T-cell (primary cell): Measurements from ENCODE around the gene ALDH3A2. TPM values are rescaled to one million over a fixed set of nuclear protein-coding genes. Genes with fewer than 3 reads are reported as not detected.

Source experiments
- ATAC-seq, 4 experiments: fragments of 200-7000 bp in 3 of 4; fragments of 150-1000 bp in 1 of 4; cut with Tn5 transposase; replicated peaks in 1 of 4; 1 replicate in 3 of 4; 2 replicates in 1 of 4; pipeline ENCODE4 v1.10.0; 2021; ENCODE audit warnings: moderate library complexity in 3 of 4, mild to moderate bottlenecking in 2 of 4, moderate number of reproducible peaks in 1 of 4
- CTCF ChIA-PET, 2 donors: fragments of 300-600 bp; sonication (Branson Sonifier 250); formaldehyde crosslinking; loops; one replicate each; lab custom pipeline; 2022; ENCODE audit warnings: antibody characterized with exemption in 2 of 2; lab: Charles Lee
- POLR2A ChIA-PET, 2 donors: fragments of 300-600 bp; sonication (Branson Sonifier 250); formaldehyde crosslinking; loops; one replicate each; lab custom pipeline; 2022; ENCODE audit warnings: antibody characterized with exemption in 2 of 2; lab: Charles Lee
- DNase-seq, 35 experiments: peaks; one replicate each; pipeline versions ENCODE4 v3.0.0 to v3.0.0-alpha.2; 2013 to 2023
- H3K27ac ChIP-seq: one replicate; pipeline ENCODE4 v1.5.1; 2013; ENCODE audit warnings: low read length
- H3K27me3 ChIP-seq, 2 experiments: replicated peaks in 1 of 2; 1 replicate in 1 of 2; 2 replicates in 1 of 2; pipeline versions ENCODE4 v1.6.1 to v1.7.0; 2013; ENCODE audit warnings: low read length in 1 of 2, mixed read lengths in 1 of 2; ENCODE audit not compliant: control insufficient read depth in 2 of 2, insufficient read depth in 2 of 2; ENCODE audit errors: extremely low read depth in 1 of 2
- H3K36me3 ChIP-seq, 2 donors: 1 replicate in 1 of 2; 2 replicates in 1 of 2; pipeline versions ENCODE4 v1.6.1 to v1.7.0; 2013; ENCODE audit warnings: low read length in 1 of 2; ENCODE audit not compliant: control insufficient read depth in 2 of 2, insufficient read depth in 1 of 2; ENCODE audit errors: extremely low read depth in 1 of 2
- H3K4me1 ChIP-seq, 2 experiments: 1 replicate in 1 of 2; 2 replicates in 1 of 2; pipeline versions ENCODE4 v1.6.1 to v1.7.0; 2013; ENCODE audit warnings: low read length in 2 of 2, mixed read lengths in 1 of 2; ENCODE audit not compliant: insufficient read depth in 2 of 2, control insufficient read depth in 1 of 2; ENCODE audit errors: extremely low read depth in 1 of 2
- H3K4me3 ChIP-seq, 2 donors: 1 replicate in 1 of 2; 2 replicates in 1 of 2; pipeline versions ENCODE4 v1.5.1 to v1.7.0; 2013; ENCODE audit warnings: mild to moderate bottlenecking in 2 of 2, low read length in 1 of 2, moderate library complexity in 1 of 2; ENCODE audit not compliant: control insufficient read depth in 1 of 2; ENCODE audit errors: extremely low read depth in 1 of 2
- H3K9me3 ChIP-seq: 2 replicates; pipeline ENCODE4 v1.7.0; 2013
- H3K27ac Mint-ChIP-seq, 2 donors: one replicate each; pipeline ENCODE4 v1.8.0; 2020 to 2021; ENCODE audit warnings: mild to moderate bottlenecking in 2 of 2, mixed read lengths in 2 of 2
- H3K27me3 Mint-ChIP-seq, 2 donors: one replicate each; pipeline ENCODE4 v1.8.0; 2021 to 2022; ENCODE audit warnings: mixed read lengths in 2 of 2
- H3K36me3 Mint-ChIP-seq: one replicate; pipeline ENCODE4 v1.8.0; 2021; ENCODE audit warnings: mixed read lengths
- H3K4me1 Mint-ChIP-seq, 3 donors: one replicate each; pipeline ENCODE4 v1.8.0; 2020 to 2022; ENCODE audit warnings: mixed read lengths in 3 of 3, mild to moderate bottlenecking in 1 of 3
- H3K4me3 Mint-ChIP-seq, 3 donors: one replicate each; pipeline ENCODE4 v1.8.0; 2020 to 2022; ENCODE audit warnings: mild to moderate bottlenecking in 3 of 3, mixed read lengths in 3 of 3, moderate library complexity in 3 of 3
- H3K9me3 Mint-ChIP-seq, 3 donors: one replicate each; pipeline ENCODE4 v1.8.0; 2020 to 2022; ENCODE audit warnings: mixed read lengths in 3 of 3
- WGBS: methylation state at CpG from one replicate; pipeline ENCODE4 v1.1.5; 2013; ENCODE audit warnings: missing lambda C conversion rate; ENCODE audit not compliant: insufficient coverage; 5-methylcytosine and 5-hydroxymethylcytosine counted together
- total RNA-seq, 35 experiments: library from RNA in 6 of 35; stranded (reverse) in 6 of 35; fragments of 120-200 nt in 1 of 35; gene quantifications; one replicate each; pipeline versions ENCODE4 v1.2.1 to v1.2.4 and lab custom pipeline; 2013 to 2026

Gene ALDH3A2
- total RNA-seq, 5 donors from 2014 or later (not counting 1 experiment from before 2014, with no cell fraction given), result 21.9 to 38.0 (median 35.7) TPM

GRCh38 chr17:19631905-19632304 lies 16.6 kb upstream of the ALDH3A2 start:
- DNase-seq (no peak), ATAC-seq (no peak)
- ChIA-PET POLR2A (no interaction called here), CTCF (interaction anchor here in 1 of 2 donors (0.5 kb wide), 1 partner anchor 160 kb away, joined by 3 read pairs; no protein-coding TSS in a partner anchor)
- WGBS, result 100% methylated on average over 1 of the region's 2 CpGs
- no peaks in the 10 kb centered on the region for H3K4me1 ChIP-seq
- no peaks in the 10 kb centered on the region for H3K9me3 Mint-ChIP-seq
- no peaks in the 10 kb centered on the region for H3K9me3 ChIP-seq
- no peak overlapping the region for H3K4me3 ChIP-seq
- no peaks in the 10 kb centered on the region for H3K4me1 Mint-ChIP-seq
- peaks cover 24 to 25% of the 10 kb centered on the region in 2 donors for H3K27me3 Mint-ChIP-seq
- no peak overlapping the region for H3K27ac ChIP-seq
- no peaks in the 10 kb centered on the region for H3K36me3 Mint-ChIP-seq
- no peaks in the 10 kb centered on the region for H3K36me3 ChIP-seq
- peaks cover 0 to 3% of the 10 kb centered on the region in 2 experiments for H3K27me3 ChIP-seq
- H3K4me3 Mint-ChIP-seq, result no peak overlapping the region
- no peak overlapping the region for H3K27ac Mint-ChIP-seq

- Mint-ChIP-seq H3K27ac (no peak overlapping the region), H3K4me1 (peaks cover 0 to 7% (median 0%) of the 10 kb centered on the region in 3 donors), H3K9me3 (peaks cover 0 to 4% (median 0%) of the 10 kb centered on the region in 3 donors), H3K36me3 (no peaks in the 10 kb centered on the region), H3K4me3 (no peak overlapping the region), H3K27me3 (peaks cover 9% of the 10 kb centered on the region in 2 donors)
- Histone ChIP-seq H3K27me3 (no peaks in the 10 kb centered on the region), H3K4me1 (no peaks in the 10 kb centered on the region), H3K4me3 (no peak overlapping the region), H3K9me3 (no peaks in the 10 kb centered on the region), H3K27ac (no peak overlapping the region), H3K36me3 (no peaks in the 10 kb centered on the region)
- POLR2A ChIA-PET, result no interaction called here
- whole genome bisulfite sequencing, result 100% methylated on average over 1 of the region's 4 CpGs
- CTCF ChIA-PET, result no interaction called here
- DNase-seq (no peak), ATAC-seq (no peak)
Observed at GRCh38 chr17:19641687-19642372, 6.7 kb upstream of the ALDH3A2 start.

- no peaks in the 10 kb centered on the region for H3K36me3 ChIP-seq
- no peaks in the 10 kb centered on the region for H3K27me3 ChIP-seq
- Mint-ChIP-seq H3K27ac (no peak overlapping the region), H3K4me3 (no peak overlapping the region), H3K9me3 (peaks cover 0 to 4% (median 0%) of the 10 kb centered on the region in 3 donors), H3K36me3 (no peaks in the 10 kb centered on the region), H3K27me3 (peaks cover 3% of the 10 kb centered on the region in 2 donors), H3K4me1 (peaks cover 5 to 13% (median 6%) of the 10 kb centered on the region in 3 donors)
- no peaks in the 10 kb centered on the region for H3K4me1 ChIP-seq
- H3K9me3 ChIP-seq, result no peaks in the 10 kb centered on the region
- no peak overlapping the region for H3K27ac ChIP-seq
- CTCF ChIA-PET, result no interaction called here
- no CpG with 5 or more reads among the region's 5 CpGs for WGBS
- POLR2A ChIA-PET, result no interaction called here
- no peak overlapping the region for H3K4me3 ChIP-seq
- ATAC-seq (no peak), DNase-seq (no peak)
Observed at GRCh38 chr17:19642373-19642893, 6.1 kb upstream of the ALDH3A2 start.

GRCh38 chr17:19644493-19645210 lies 3.9 kb upstream of the ALDH3A2 start:
- H3K4me1 Mint-ChIP-seq, result peaks cover 19 to 27% (median 20%) of the 10 kb centered on the region in 3 donors
- H3K9me3 Mint-ChIP-seq, result no peaks in the 10 kb centered on the region
- H3K36me3 ChIP-seq, result no peaks in the 10 kb centered on the region
- H3K27ac Mint-ChIP-seq, result no peak overlapping the region
- no peak overlapping the region for H3K27ac ChIP-seq
- 100% methylated on average over 1 of the region's 5 CpGs for WGBS
- no peak overlapping the region for H3K4me3 Mint-ChIP-seq
- no peaks in the 10 kb centered on the region for H3K9me3 ChIP-seq
- no peaks in the 10 kb centered on the region for H3K27me3 Mint-ChIP-seq
- ChIA-PET POLR2A (no interaction called here), CTCF (interaction anchor here (0.5 to 1.1 kb wide), 3 partner anchors 11 to 180 kb away, joined by 3 to 6 read pairs (median 5); no protein-coding TSS in a partner anchor)
- ATAC-seq (no peak), DNase-seq (no peak)
- H3K36me3 Mint-ChIP-seq, result no peaks in the 10 kb centered on the region
- H3K27me3 ChIP-seq, result no peaks in the 10 kb centered on the region
- peaks cover 6 to 15% of the 10 kb centered on the region in 2 experiments for H3K4me1 ChIP-seq
- H3K4me3 ChIP-seq, result no peak overlapping the region

- H3K27me3 ChIP-seq, result no peaks in the 10 kb centered on the region
- no peaks in the 10 kb centered on the region for H3K9me3 Mint-ChIP-seq
- H3K36me3 ChIP-seq, result no peaks in the 10 kb centered on the region
- WGBS, result no CpG with 5 or more reads among the region's 4 CpGs
- H3K4me3 Mint-ChIP-seq, result no peak overlapping the region
- no peak overlapping the region for H3K4me3 ChIP-seq
- H3K36me3 Mint-ChIP-seq, result no peaks in the 10 kb centered on the region
- peaks cover 6 to 25% of the 10 kb centered on the region in 2 experiments for H3K4me1 ChIP-seq
- ChIA-PET CTCF (interaction anchor here (0.6 to 1.0 kb wide), 2 partner anchors 9 to 10 kb away, joined by 3 to 7 read pairs; no protein-coding TSS in a partner anchor), POLR2A (no interaction called here)
- no peak overlapping the region for H3K27ac ChIP-seq
- DNase-seq, result peak in 32 of 35 experiments; percentile 9 to 67 (median 26)
- no peak for ATAC-seq
- H3K4me1 Mint-ChIP-seq, result peaks cover 28 to 37% (median 30%) of the 10 kb centered on the region in 3 donors
- H3K27ac Mint-ChIP-seq, result no peak overlapping the region
- no peaks in the 10 kb centered on the region for H3K9me3 ChIP-seq
- no peaks in the 10 kb centered on the region for H3K27me3 Mint-ChIP-seq
Observed at GRCh38 chr17:19645734-19646201, 2.8 kb upstream of the ALDH3A2 start.
